Bronchial epithelial cell (primary cell): ENCODE data around the gene OR2AT4. TPM values are rescaled to one million over a fixed set of nuclear protein-coding genes. Genes with fewer than 3 reads are reported as not detected.

Experiments used
- DNase-seq: peaks from one replicate; pipeline ENCODE4 v3.0.0-alpha.2; 2010; ENCODE audit warnings: low read depth
- FAIRE-seq: peaks from 2 replicates; lab custom pipeline; 2011; peaks lifted over from hg19 to GRCh38; lab: Jason Lieb, UNC
- H3K27me3 ChIP-seq: 2 replicates; pipeline ENCODE4 v1.5.1; 2011; ENCODE audit warnings: low read length; ENCODE audit not compliant: control insufficient read depth, insufficient read depth
- H3K36me3 ChIP-seq: 2 replicates; pipeline ENCODE4 v1.5.1; 2011; ENCODE audit warnings: low read length; ENCODE audit not compliant: control insufficient read depth, insufficient read depth
- H3K4me3 ChIP-seq: 2 replicates; pipeline ENCODE4 v1.5.1; 2011; ENCODE audit warnings: mild to moderate bottlenecking, low read depth, low read length, control low read depth
- CTCF ChIP-seq: IDR thresholded peaks from 2 replicates; pipeline ENCODE4 v1.5.1; 2011; ENCODE audit warnings: mild to moderate bottlenecking, moderate library complexity, low read length, control low read depth, inconsistent platforms; ENCODE audit not compliant: insufficient read depth, severe bottlenecking
- total RNA-seq: library from RNA; depleted of rRNA; stranded (reverse); fragments of >200 nt; gene quantifications from 2 replicates; pipeline ENCODE4 v1.2.1, GENCODE V29; 2014

The OR2AT4 gene
- total RNA-seq, 1 donor from 2014 or later = not detected

GRCh38 chr11:75142714-75143419 is 46.2 kb upstream of the OR2AT4 start:
- Histone ChIP-seq H3K27me3 (no peaks in the 10 kb centered on the region), H3K4me3 (no peak overlapping the region), H3K36me3 (no peaks in the 10 kb centered on the region)
- no peak for FAIRE-seq
- TF ChIP-seq CTCF = no peak
- DNase-seq = peak; percentile 89

GRCh38 chr11:75141166-75141565 is 44.5 kb upstream of the OR2AT4 start:
- H3K4me3 ChIP-seq = no peak overlapping the region
- FAIRE-seq (no peak), DNase-seq (no peak)
- TF ChIP-seq CTCF = no peak
- no peaks in the 10 kb centered on the region for H3K27me3 ChIP-seq
- H3K36me3 ChIP-seq = no peaks in the 10 kb centered on the region

- peak; percentile 98 for TF ChIP-seq CTCF
- peak; percentile 8 for DNase-seq
These were observed 43.8 kb upstream of the OR2AT4 start for GRCh38 chr11:75140269-75141138.

GRCh38 chr11:75135651-75136050 is 39.0 kb upstream of the OR2AT4 start:
- no peak for FAIRE-seq
- no peaks in the 10 kb centered on the region for H3K27me3 ChIP-seq
- H3K4me3 ChIP-seq = no peak overlapping the region

More at GRCh38 chr11:75140269-75141138, 43.8 kb upstream of the OR2AT4 start:
- H3K27me3 ChIP-seq = no peaks in the 10 kb centered on the region
- H3K36me3 ChIP-seq = no peaks in the 10 kb centered on the region
- no peak for FAIRE-seq
- H3K4me3 ChIP-seq = no peak overlapping the region

GRCh38 chr11:75135021-75135650 is 38.5 kb upstream of the OR2AT4 start:
- no peak for DNase-seq
- Histone ChIP-seq H3K4me3 (no peak overlapping the region), H3K27me3 (no peaks in the 10 kb centered on the region), H3K36me3 (no peaks in the 10 kb centered on the region)
- TF ChIP-seq CTCF = no peak
- FAIRE-seq = no peak

More at GRCh38 chr11:75135651-75136050, 39.0 kb upstream of the OR2AT4 start:
- no peak for TF ChIP-seq CTCF
- no peak for DNase-seq
- no peaks in the 10 kb centered on the region for H3K36me3 ChIP-seq
